Measurements from ENCODE around the gene MAPK4. TPM values are rescaled to one million over a fixed set of nuclear protein-coding genes. Genes with fewer than 3 reads are reported as not detected.
"Not testable (repeated sequence)": the region's sequence is repeated elsewhere in the genome, so short reads cannot be mapped to it uniquely, and the experiment has no call there.

MAPK4 gene
- polyA plus RNA-seq, 1 experiment, result not detected

DNA sequence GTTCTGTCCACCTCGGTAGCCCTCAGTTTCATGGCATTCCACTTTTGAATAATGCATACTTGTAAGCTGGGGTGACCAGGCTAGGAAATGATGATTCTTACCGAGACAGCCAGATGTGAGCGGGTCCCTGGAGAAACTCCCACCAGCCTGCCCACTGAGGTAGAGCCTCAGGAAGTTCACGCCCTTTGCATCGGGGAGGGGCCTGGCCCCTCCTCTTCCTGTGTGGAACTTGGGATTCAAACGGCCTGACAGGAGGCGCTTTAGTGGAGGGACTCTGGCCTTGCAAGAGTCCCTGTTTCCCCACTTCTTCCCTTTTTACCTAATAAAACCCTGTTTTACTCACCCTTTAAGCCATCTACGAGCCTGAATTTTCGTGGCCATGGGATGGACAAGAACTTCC is 215.3 kb downstream of the MAPK4 start:
- Histone ChIP-seq H3K4me3 (ENCODE audit: low read depth, low read length) (no peak overlapping the region), H3K9me3 (ENCODE audit: control insufficient read depth, insufficient read depth, low read length) (no peaks in the 10 kb centered on the region), H3K27me3 (ENCODE audit: control insufficient read depth, insufficient read depth, low read length) (no peaks in the 10 kb centered on the region), H3K27ac (ENCODE audit: low read depth, low read length) (no peak overlapping the region)
- ChIA-PET CTCF (no interaction called here), POLR2A (no interaction called here)
- no peak for DNase-seq (ENCODE audit: low read depth, low spot score)
- no peak for TF ChIP-seq CTCF (IDR thresholded peaks at IDR 0.05; ENCODE audit: low read depth, low read length)

DNA sequence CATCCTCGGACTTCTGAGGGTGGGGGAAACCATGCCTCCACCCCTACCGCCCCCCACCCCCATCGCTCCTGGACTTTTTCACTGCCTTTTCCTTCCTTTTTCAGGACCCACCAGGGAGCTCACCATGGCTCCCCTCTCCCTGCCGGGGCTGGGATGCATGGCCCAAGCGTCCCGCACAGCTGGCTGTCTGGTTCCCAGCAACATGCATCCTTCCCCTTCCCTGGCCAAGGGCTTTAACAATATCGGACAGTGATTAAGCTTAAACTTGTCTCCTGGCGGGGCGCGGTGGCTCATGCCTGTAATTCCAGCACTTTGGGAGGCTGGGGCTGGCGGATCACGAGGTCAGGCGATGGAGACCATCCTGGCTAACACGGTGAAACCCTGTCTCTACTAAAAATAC is 215.8 kb downstream of the MAPK4 start:
- no peaks in the 10 kb centered on the region for H3K27me3 ChIP-seq (ENCODE audit: control insufficient read depth, insufficient read depth, low read length)
- POLR2A ChIA-PET, result no interaction called here
- DNase-seq (ENCODE audit: low read depth, low spot score), result no peak
- H3K9me3 ChIP-seq (ENCODE audit: control insufficient read depth, insufficient read depth, low read length), result no peaks in the 10 kb centered on the region
- H3K27ac ChIP-seq (ENCODE audit: low read depth, low read length), result no peak overlapping the region
- H3K4me3 ChIP-seq (ENCODE audit: low read depth, low read length), result no peak overlapping the region
- no peak for TF ChIP-seq CTCF (IDR thresholded peaks at IDR 0.05; ENCODE audit: low read depth, low read length)
- CTCF ChIA-PET, result no interaction called here

DNA sequence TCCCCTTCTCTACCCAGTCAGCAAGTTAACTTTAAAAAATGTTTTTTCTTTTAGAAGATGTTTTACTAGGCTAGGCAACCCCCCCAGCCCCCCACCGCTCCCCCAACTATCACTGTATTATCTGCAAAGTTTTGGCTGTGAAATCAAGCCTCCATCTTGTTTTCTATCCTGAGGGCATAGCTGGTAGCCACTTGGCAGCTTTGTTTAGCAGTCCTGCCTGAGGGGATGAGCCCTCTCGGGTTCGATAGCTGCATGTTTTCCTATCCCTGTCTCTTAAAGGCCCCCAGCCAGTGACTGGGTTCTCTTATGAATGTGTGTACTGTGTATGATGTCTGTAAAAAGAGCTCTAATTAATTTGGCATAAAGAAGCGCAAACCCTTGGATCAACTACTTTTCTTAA is 216.5 kb downstream of the MAPK4 start:
- no peak overlapping the region for H3K4me3 ChIP-seq (ENCODE audit: low read depth, low read length)
- no peaks in the 10 kb centered on the region for H3K9me3 ChIP-seq (ENCODE audit: control insufficient read depth, insufficient read depth, low read length)
- CTCF ChIA-PET, result no interaction called here
- no peak for TF ChIP-seq CTCF (IDR thresholded peaks at IDR 0.05; ENCODE audit: low read depth, low read length)
- POLR2A ChIA-PET, result no interaction called here
- no peak overlapping the region for H3K27ac ChIP-seq (ENCODE audit: low read depth, low read length)
- no peaks in the 10 kb centered on the region for H3K27me3 ChIP-seq (ENCODE audit: control insufficient read depth, insufficient read depth, low read length)
- no peak for DNase-seq (ENCODE audit: low read depth, low spot score)

- DNase-seq (ENCODE audit: low read depth, low spot score); H3K9me3 ChIP-seq (ENCODE audit: control insufficient read depth, insufficient read depth, low read length); H3K27ac ChIP-seq (ENCODE audit: low read depth, low read length); CTCF ChIA-PET; POLR2A ChIA-PET; H3K27me3 ChIP-seq (ENCODE audit: control insufficient read depth, insufficient read depth, low read length); H3K4me3 ChIP-seq (ENCODE audit: low read depth, low read length): not testable (repeated sequence)
Measured at GRCh38 chr18:50779021-50779420, 219.1 kb downstream of the MAPK4 start.

Other genes starting within 250 kb of the MAPK4 start
- gene SKA1, start 185.0 kb upstream of the MAPK4 start, polyA plus RNA-seq (2011; rRNA removed), result 3.5 and 6.2 TPM in 2 replicates